Adrenal gland (tissue), 12 donors: ENCODE results near the gene NXN. TPM values are rescaled to one million over a fixed set of nuclear protein-coding genes. Genes with fewer than 3 reads are reported as not detected.
A peak's percentile ranks its signal among the peaks of the same experiment; 100 is the strongest.
"Not testable (repeated sequence)": the region's sequence is repeated elsewhere in the genome, so short reads cannot be mapped to it uniquely, and the experiment has no call there.

Source experiments
- DNase-seq, 7 donors: peaks; one replicate each; pipeline ENCODE4 v3.0.0-alpha.2; 2019 to 2020
- H3K27ac ChIP-seq, 5 donors: fragments of 200-600 bp; sonication (generic) in 4 of 5; 1 replicate in 3 of 5; 2 replicates in 2 of 5; pipeline versions ENCODE4 v1.5.1 to v1.8.0; 2016 to 2020; ENCODE audit warnings: mild to moderate bottlenecking in 1 of 5
- H3K27me3 ChIP-seq: fragments of 200-600 bp; 2 replicates; pipeline ENCODE4 v1.8.0; 2021
- H3K36me3 ChIP-seq, 2 donors: fragments of 200-600 bp; replicated peaks in 1 of 2; 1 replicate in 1 of 2; 2 replicates in 1 of 2; pipeline versions ENCODE4 v1.5.1 to v1.8.0; 2018 to 2022
- H3K4me1 ChIP-seq, 2 donors: fragments of 200-600 bp; replicated peaks in 1 of 2; 1 replicate in 1 of 2; 2 replicates in 1 of 2; pipeline versions ENCODE4 v1.5.1 to v1.8.0; 2018 to 2021
- H3K4me3 ChIP-seq, 4 donors: fragments of 200-600 bp; sonication (generic) in 3 of 4; one replicate each; pipeline ENCODE4 v1.5.1; 2016 to 2018
- H3K9me3 ChIP-seq, 3 donors: fragments of 200-600 bp; sonication (generic) in 1 of 3; replicated peaks in 1 of 3; 1 replicate in 2 of 3; 2 replicates in 1 of 3; pipeline versions ENCODE4 v1.5.1 to v1.8.0; 2016 to 2021
- POLR2A ChIP-seq, 2 donors: fragments of 450-650 bp; IDR thresholded peaks; one replicate each; pipeline ENCODE4 v1.6.1; 2017; ENCODE audit warnings: antibody characterized with exemption in 2 of 2, mild to moderate bottlenecking in 2 of 2, moderate library complexity in 1 of 2
- WGBS, 4 donors: extraction: QIAGEN DNeasy Blood & Tissue Kit in 2 of 4; methylation state at CpG; one replicate each; pipeline versions ENCODE4 v1.1.5 to v1.1.7; 2013 to 2017; 5-methylcytosine and 5-hydroxymethylcytosine counted together
- intact Hi-C, 2 donors: fragments of 100-400 bp; cut with DNase I; formaldehyde crosslinking; loops; one replicate each; pipeline versions ENCODE4 v1.14.1 to v1.15.0; 2022 to 2023
- polyA plus RNA-seq, 3 donors: library from polyadenylated mRNA; stranded (reverse); fragments of 200-250 nt in 2 of 3; fragments of 350-450 nt in 1 of 3; fragmentation: Illumina TruSeq in 1 of 3; extraction: RNeasy Lipid Tissue Mini Kit (QIAGEN cat#74804) in 1 of 3; gene quantifications; one replicate each; pipeline ENCODE4 v1.2.3, GENCODE V29; 2013 to 2014
- total RNA-seq, 9 donors: library from RNA; depleted of rRNA in 4 of 9; stranded (reverse); fragments of >200 nt in 4 of 9; fragments of 120-200 nt in 1 of 9; fragmentation: NEBNext Ultra II Directional in 1 of 9; extraction: Animal tissue kit (Norgen Biotek cat#: 25700) in 1 of 9; gene quantifications; one replicate each; pipeline versions ENCODE4 v1.1.0 to v1.2.4, GENCODE V29; 2013 to 2023
- TF ChIP-seq, protein P1 (sequence below), 6 experiments: fragments of 450-650 bp in 4 of 6; fragments of 200-600 bp in 2 of 6; sonication (generic) in 1 of 6; IDR thresholded peaks; 1 replicate in 5 of 6; 2 replicates in 1 of 6; pipeline versions ENCODE4 v1.5.1 to v1.8.0; 2016 to 2021; ENCODE audit warnings: antibody characterized with exemption in 6 of 6, mild to moderate bottlenecking in 2 of 6, moderate library complexity in 1 of 6
- donor health status: healthy with polysubstance abuse.
- donor health status: Bipolar disorder and iron deficiency.
- donor health status: DM: yes; HTN: yes; CAD: no.
- donor health status: DM: no; HTN: no; CAD: no.
- donor health status: DM: no; HTN: no; CAD: no.
- donor health status: DM: yes; HTN: yes; CAD: no.

Gene NXN
- total and polyA plus RNA-seq, 12 donors, result 3.6 to 24.7 (median 10.9) TPM

DNA sequence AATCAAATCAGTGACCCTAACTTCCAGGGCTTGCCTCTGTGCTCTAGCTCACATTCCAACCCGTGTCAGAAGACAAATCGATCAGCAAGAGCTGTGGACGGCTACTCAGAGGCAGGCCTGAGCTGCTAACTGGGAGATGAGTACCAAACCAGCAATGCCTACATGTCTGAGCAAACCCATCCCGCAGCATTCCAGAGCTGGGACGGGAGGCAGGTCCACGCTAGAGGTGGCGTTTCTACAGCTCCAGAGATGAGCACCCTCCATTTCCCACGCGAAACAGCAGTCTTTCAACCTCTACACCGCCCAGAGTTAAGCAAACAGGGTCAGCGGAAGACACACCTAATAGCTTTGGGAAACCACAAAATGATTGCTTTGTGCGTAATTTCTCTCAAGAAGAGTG is 6.5 kb downstream of the NXN start:
- H3K27me3 ChIP-seq, result no peaks in the 10 kb centered on the region
- H3K27ac ChIP-seq, result no peak overlapping the region
- TF ChIP-seq, protein P1, sequence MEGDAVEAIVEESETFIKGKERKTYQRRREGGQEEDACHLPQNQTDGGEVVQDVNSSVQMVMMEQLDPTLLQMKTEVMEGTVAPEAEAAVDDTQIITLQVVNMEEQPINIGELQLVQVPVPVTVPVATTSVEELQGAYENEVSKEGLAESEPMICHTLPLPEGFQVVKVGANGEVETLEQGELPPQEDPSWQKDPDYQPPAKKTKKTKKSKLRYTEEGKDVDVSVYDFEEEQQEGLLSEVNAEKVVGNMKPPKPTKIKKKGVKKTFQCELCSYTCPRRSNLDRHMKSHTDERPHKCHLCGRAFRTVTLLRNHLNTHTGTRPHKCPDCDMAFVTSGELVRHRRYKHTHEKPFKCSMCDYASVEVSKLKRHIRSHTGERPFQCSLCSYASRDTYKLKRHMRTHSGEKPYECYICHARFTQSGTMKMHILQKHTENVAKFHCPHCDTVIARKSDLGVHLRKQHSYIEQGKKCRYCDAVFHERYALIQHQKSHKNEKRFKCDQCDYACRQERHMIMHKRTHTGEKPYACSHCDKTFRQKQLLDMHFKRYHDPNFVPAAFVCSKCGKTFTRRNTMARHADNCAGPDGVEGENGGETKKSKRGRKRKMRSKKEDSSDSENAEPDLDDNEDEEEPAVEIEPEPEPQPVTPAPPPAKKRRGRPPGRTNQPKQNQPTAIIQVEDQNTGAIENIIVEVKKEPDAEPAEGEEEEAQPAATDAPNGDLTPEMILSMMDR (IDR thresholded peaks at IDR 0.05), result no peak
- no peak for TF ChIP-seq POLR2A (IDR thresholded peaks at IDR 0.05)
- DNase-seq, result no peak
- no peak overlapping the region for H3K4me3 ChIP-seq
- peaks cover 0 to 5% of the 10 kb centered on the region in 2 donors for H3K4me1 ChIP-seq
- intact Hi-C loops, result loop anchor here in 1 of 2 donors (10.0 kb wide), 1 partner anchor 78 kb away; no protein-coding TSS in a partner anchor
- 79 to 91% (median 87%) methylated on average over 4 to 12 of the region's 12 CpGs for WGBS, 4 donors
- H3K36me3 ChIP-seq, result no peaks in the 10 kb centered on the region
- no peaks in the 10 kb centered on the region for H3K9me3 ChIP-seq

DNA sequence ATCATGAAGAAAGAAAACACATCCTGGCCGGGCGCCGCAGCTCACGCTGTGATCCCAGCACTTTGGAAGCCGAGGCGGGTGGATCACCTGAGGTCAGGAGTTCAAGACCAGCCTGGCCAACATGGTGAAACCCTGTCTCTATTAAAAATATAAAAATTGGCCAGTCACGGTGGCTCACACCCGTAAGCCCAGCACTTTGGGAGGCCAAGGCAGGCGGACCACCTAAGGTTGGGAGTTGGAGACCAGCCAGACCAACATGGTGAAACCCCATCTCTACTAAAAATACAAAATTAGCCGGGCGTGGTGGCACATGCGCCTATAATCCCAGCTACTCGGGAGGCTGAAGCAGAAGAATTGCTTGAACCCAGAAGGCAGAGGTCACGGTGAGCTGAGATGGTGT is 7.7 kb downstream of the NXN start:
- H3K4me3 ChIP-seq, H3K9me3 ChIP-seq, H3K27me3 ChIP-seq, H3K4me1 ChIP-seq, H3K27ac ChIP-seq, DNase-seq, H3K36me3 ChIP-seq: not testable (repeated sequence)
- WGBS, 4 donors, result 82 to 95% (median 92%) methylated on average over 14 of the region's 14 CpGs
- intact Hi-C loops, result loop anchor here in 1 of 2 donors (10.0 kb wide), 1 partner anchor 77 kb away; no protein-coding TSS in a partner anchor

DNA sequence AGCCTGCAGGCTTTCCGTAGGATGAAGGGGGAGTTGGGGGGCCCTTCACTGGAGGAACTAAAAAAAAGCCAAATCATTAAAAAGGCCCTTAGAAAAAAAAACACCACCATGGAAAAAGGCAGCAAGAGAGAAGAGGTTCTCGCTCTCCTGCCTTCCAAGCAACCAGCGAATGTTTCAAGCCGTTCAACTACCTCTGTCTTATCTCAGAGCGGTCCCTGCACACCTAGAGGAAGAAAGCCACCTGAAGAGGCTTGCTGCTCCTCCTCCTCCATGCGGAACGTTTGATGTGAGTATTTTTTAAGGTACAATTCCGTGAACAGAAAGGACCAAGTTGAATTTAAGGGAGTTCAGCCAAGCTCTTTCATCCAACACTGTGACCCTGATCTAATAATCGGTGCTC is 9.2 kb downstream of the NXN start:
- Histone ChIP-seq H3K27me3 (no peaks in the 10 kb centered on the region), H3K9me3 (no peaks in the 10 kb centered on the region), H3K4me3 (peak overlapping the region in 1 of 4 donors; percentile 27), H3K36me3 (no peaks in the 10 kb centered on the region), H3K27ac (peak overlapping the region in 3 of 5 donors; percentile 33 to 75 (median 47)), H3K4me1 (peaks cover 0 to 5% of the 10 kb centered on the region in 2 donors)
- WGBS, 4 donors, result 64 to 68% (median 65%) methylated on average over 9 of the region's 9 CpGs
- intact Hi-C loops, result loop anchor here in 1 of 2 donors (10.0 kb wide), 1 partner anchor 76 kb away; no protein-coding TSS in a partner anchor
- TF ChIP-seq, protein P1 (IDR thresholded peaks at IDR 0.05), result no peak
- TF ChIP-seq POLR2A (IDR thresholded peaks at IDR 0.05), result no peak
- no peak for DNase-seq

DNA sequence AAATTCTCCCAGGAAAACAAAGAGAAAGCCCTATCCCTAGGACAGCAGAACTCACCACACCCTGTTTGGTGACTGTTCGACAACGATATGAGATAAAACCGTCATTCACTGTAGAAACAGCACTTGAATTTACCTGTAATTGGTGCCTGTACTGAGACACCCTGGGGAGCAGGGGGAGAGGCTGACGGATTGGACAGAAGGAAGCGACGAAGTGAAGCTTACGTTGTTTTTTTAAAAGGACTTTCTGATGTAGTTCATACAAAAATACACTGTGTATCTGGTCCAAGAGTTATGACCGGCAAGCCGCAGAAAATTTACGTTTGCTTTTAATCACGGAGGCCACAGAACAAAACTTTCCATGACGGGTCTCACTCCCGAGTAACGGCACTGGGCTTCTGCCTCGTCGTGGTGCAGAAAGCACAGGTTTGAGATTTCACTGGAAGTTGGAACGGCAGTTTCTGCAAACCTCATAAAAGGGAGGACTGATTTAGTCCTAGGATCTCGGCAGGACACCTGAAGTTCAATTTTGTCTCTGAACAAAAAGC is 9.7 kb downstream of the NXN start:
- no peaks in the 10 kb centered on the region for H3K36me3 ChIP-seq
- peak overlapping the region in 1 of 4 donors; percentile 27 for H3K4me3 ChIP-seq
- TF ChIP-seq POLR2A (IDR thresholded peaks at IDR 0.05), result peak in 1 of 2 donors; percentile 17
- TF ChIP-seq, protein P1 (IDR thresholded peaks at IDR 0.05), result no peak
- peak overlapping the region in 3 of 5 donors; percentile 33 to 75 (median 47) for H3K27ac ChIP-seq
- DNase-seq, result peak in 4 of 7 donors; percentile 36 to 71 (median 43)
- H3K4me1 ChIP-seq, result peaks cover 0 to 5% of the 10 kb centered on the region in 2 donors
- intact Hi-C loops, result loop anchor here in 1 of 2 donors (10.0 kb wide), 1 partner anchor 75 kb away; no protein-coding TSS in a partner anchor
- H3K27me3 ChIP-seq, result no peaks in the 10 kb centered on the region
- no peaks in the 10 kb centered on the region for H3K9me3 ChIP-seq
- 41 to 59% (median 45%) methylated on average over 18 of the region's 18 CpGs for WGBS, 4 donors
